Cardiac fibroblast (primary cell): ENCODE data around the gene DDO.
"Not testable (repeated sequence)": the region's sequence is repeated elsewhere in the genome, so short reads cannot be mapped to it uniquely, and the experiment has no call there.

Source experiments
- DNase-seq, 2 donors: peaks; one replicate each; pipeline versions ENCODE4 v3.0.0 to v3.0.0-alpha.2; 2010; ENCODE audit warnings: low read depth in 2 of 2
- H3K4me3 ChIP-seq, 2 donors: replicated peaks in 1 of 2; 1 replicate in 1 of 2; 2 replicates in 1 of 2; pipeline ENCODE4 v1.5.1; 2011; ENCODE audit warnings: low read depth in 2 of 2, low read length in 2 of 2, mild to moderate bottlenecking in 2 of 2, moderate library complexity in 1 of 2
- TF ChIP-seq, protein P1 (sequence below): IDR thresholded peaks from one replicate; pipeline ENCODE4 v1.5.1; 2011; ENCODE audit warnings: low read depth, mild to moderate bottlenecking, low read length, inconsistent platforms

Gene DDO, protein sequence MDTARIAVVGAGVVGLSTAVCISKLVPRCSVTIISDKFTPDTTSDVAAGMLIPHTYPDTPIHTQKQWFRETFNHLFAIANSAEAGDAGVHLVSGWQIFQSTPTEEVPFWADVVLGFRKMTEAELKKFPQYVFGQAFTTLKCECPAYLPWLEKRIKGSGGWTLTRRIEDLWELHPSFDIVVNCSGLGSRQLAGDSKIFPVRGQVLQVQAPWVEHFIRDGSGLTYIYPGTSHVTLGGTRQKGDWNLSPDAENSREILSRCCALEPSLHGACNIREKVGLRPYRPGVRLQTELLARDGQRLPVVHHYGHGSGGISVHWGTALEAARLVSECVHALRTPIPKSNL

DNA sequence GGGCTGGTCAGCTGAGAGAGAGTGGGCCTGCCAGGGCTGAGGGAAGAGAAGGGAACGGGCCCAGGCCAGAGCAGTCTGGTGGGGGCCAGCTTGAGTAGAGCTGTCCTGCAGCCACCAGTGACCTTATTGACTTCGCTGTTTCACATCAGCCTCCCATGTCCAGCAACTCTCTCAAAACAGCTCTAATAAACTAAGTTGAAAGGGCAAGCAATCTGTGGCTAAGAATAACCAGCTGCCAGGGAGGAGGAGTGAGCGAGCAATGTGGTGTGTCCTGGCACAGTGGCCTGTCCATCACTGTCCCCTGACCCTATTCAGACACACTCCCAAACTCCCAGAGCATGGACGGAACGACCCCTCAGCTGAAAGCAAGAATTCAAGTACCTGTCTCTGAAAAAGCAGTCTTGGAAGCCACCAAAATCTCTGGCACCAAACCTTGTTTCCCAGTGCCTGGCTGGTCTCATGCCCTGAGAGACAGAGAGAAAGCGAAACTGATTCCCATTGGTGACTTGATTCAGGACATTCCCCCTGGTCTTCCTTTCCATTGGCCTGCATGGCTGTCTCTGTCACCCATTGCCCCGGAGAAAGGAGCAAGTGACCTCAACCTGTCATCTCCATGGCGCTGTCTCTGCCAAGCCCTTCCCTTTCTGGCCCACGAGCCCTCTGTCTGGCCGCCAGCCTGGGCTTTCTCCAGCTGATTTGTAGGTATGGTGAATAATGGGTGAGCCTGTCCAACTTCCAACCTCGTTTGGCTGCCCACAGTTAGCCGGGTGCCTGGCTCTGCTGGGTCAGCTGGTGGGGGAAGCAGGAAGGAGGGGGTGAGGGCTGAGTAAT lies at the start of gene DDO:
DDO (minus strand) TSS at position 490 of the 831 bp plus-strand sequence. CDS start 2,113 bp downstream, outside the sequence.
- peak; percentile 29 to 62 for DNase-seq
- H3K4me3 ChIP-seq: peak within 1 kb of the TSS; percentile 2 to 19
- TF ChIP-seq, protein P1, sequence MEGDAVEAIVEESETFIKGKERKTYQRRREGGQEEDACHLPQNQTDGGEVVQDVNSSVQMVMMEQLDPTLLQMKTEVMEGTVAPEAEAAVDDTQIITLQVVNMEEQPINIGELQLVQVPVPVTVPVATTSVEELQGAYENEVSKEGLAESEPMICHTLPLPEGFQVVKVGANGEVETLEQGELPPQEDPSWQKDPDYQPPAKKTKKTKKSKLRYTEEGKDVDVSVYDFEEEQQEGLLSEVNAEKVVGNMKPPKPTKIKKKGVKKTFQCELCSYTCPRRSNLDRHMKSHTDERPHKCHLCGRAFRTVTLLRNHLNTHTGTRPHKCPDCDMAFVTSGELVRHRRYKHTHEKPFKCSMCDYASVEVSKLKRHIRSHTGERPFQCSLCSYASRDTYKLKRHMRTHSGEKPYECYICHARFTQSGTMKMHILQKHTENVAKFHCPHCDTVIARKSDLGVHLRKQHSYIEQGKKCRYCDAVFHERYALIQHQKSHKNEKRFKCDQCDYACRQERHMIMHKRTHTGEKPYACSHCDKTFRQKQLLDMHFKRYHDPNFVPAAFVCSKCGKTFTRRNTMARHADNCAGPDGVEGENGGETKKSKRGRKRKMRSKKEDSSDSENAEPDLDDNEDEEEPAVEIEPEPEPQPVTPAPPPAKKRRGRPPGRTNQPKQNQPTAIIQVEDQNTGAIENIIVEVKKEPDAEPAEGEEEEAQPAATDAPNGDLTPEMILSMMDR: no peak

DNA sequence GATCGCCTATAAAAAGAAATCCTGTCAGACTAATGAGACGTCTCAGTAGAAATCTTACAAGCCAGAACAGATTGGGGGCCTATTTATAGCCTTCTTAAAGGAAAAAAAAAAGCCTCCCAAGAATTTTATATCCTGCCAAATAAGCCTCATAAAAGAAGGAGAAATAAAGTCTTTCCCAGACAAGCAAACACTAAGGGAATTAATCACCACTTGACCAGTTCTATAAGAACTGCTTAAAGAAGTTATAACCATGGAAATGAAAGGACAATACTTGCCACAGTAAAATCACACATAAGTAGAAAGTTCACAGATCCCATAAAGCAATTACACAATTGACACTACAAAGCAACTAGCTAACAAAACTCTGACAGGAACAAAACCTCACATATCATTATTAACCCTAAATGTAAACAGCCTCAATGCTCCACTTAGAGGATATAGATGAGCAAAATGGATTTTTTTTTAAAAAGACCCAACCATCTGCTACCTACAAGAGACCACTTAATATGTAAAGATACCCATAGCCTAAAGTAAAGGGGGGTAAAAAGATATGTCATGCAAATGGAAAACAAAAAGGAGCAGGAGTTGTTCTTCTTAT lies 47.6 kb upstream of the DDO start:
- DNase-seq: no peak
- H3K4me3 ChIP-seq: no peak overlapping the region
- TF ChIP-seq, protein P1: no peak

DNA sequence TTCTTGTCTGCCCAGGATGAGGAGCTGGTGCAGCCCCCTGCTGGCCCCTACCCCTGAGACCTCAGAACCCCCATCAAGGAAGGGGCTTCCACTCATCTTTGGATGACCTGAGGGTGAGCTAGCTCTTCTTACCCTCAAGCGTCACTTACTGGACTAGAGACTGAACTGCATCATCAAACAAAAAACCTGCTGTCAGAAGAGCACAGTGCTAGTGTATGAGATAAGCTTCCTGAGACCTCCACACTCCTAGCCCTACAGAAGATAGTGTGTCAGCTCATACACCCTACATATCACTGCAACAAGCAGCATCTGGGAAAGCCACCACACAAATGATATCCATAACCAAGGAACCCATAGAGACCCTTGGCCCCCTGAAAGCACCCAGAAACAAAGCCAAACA lies 46.0 kb upstream of the DDO start:
- no peak overlapping the region for H3K4me3 ChIP-seq
- TF ChIP-seq, protein P1: no peak
- no peak for DNase-seq

DNA sequence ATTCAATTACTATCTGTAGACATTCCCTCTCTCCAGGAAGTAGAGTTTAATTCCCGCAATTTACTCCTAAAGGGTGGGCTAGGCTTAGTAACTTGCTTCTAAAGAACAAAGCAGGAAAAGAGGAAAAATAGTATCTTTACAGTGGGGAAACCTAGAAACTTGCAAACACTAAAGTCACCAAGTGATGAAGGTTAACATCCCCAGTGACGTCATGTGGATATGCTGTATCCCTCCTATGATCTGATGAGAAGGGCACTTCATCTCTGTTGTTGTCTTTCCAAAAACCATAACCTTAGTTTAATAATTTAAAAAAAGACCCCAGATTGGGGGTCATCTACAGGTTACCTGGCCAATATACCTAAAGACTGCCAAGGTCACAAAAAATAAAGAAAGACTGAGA lies 43.8 kb upstream of the DDO start:
- TF ChIP-seq, protein P1: no peak
- no peak for DNase-seq
- H3K4me3 ChIP-seq: no peak overlapping the region

DNA sequence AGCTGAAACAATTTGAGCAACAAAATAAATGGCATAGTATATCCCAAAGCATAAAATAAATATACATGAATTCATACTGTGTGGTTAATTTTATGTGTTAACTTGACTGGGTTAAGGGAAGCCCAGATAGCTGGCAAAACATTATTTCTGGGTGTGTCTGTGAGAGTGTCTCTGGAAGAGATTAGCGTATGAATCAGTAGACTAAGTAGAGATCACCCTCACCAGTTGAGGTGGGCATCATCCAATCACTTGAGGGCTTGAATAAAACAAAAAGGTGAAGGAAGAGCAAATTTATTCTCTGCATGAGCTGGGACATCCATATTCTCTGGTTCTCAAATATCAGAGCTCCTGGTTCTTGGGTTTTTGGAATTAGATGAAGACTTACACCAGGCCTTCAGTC lies 43.1 kb upstream of the DDO start:
- TF ChIP-seq, protein P1: no peak
- DNase-seq: no peak
- H3K4me3 ChIP-seq: no peak overlapping the region

DNA sequence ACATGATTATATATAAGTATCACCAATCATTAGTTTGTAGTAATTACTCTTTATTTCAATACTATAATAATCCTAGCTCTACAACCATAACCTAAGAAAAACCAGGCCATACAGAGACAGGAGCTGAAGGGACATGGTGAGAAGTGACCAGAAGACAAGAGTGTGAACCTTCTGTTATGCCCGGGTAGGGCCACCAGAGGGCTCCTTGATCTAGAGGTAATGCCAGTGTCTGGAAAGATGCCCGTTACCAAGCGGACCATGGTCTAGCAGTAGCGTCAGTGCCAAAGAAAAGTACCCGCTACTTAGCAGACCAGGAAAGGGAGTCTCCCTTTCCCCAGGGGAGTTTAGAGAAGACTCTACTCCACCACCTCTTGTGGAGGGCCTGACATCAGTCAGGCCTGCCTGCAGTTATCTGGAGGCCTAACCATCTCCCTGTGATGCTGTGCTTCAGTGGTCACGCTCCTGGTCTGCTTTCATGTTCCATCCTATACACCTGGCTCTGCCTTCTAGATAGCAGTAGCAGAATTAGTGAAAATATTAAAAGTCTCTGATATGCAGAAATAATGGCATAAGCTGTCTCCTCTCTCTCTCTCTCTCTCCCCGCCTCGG lies 42.3 kb upstream of the DDO start:
- TF ChIP-seq, protein P1: peak; percentile 68
- not testable (repeated sequence) for H3K4me3 ChIP-seq
- peak; percentile 42 to 63 for DNase-seq
